WTC11 (cell line): Measurements from ENCODE around the gene G0S2.

Experiments used
- ESRRA ChIP-seq: sonication (generic); formaldehyde crosslinking; IDR thresholded peaks from 2 replicates; pipeline ENCODE4 v1.8.1; 2022; ENCODE audit warnings: mild to moderate bottlenecking, missing genetic modification reagents, borderline replicate concordance
- ETV6 ChIP-seq: sonication (generic); formaldehyde crosslinking; IDR thresholded peaks from 2 replicates; pipeline ENCODE4 v1.8.1; 2022; ENCODE audit warnings: mild to moderate bottlenecking, missing genetic modification reagents
- SP1 ChIP-seq: sonication (generic); formaldehyde crosslinking; conservative IDR thresholded peaks from 2 replicates; pipeline ENCODE4 v1.8.1; 2022; ENCODE audit warnings: missing genetic modification reagents
- TCF7 ChIP-seq: sonication (generic); formaldehyde crosslinking; IDR thresholded peaks from 2 replicates; pipeline ENCODE4 v1.8.0; 2022; ENCODE audit warnings: mild to moderate bottlenecking, low read depth, missing genetic modification reagents, moderate library complexity
- ZNF138 ChIP-seq: sonication (generic); formaldehyde crosslinking; conservative IDR thresholded peaks from 2 replicates; pipeline ENCODE4 v1.8.1; 2022; ENCODE audit warnings: mild to moderate bottlenecking, moderate library complexity, missing genetic modification reagents
- ZNF232 ChIP-seq: sonication (generic); formaldehyde crosslinking; IDR thresholded peaks from 2 replicates; pipeline ENCODE4 v1.8.0; 2022; ENCODE audit warnings: mild to moderate bottlenecking, missing genetic modification reagents
- TF ChIP-seq, protein P1 (sequence below): fragments of 200-600 bp; IDR thresholded peaks from 2 replicates; pipeline ENCODE4 v1.8.0; 2022; ENCODE audit warnings: antibody characterized with exemption
- TF ChIP-seq, protein P2 (sequence below): sonication (generic); formaldehyde crosslinking; IDR thresholded peaks from 2 replicates; pipeline ENCODE4 v1.8.1; 2022; ENCODE audit warnings: mild to moderate bottlenecking, missing genetic modification reagents, moderate library complexity, borderline replicate concordance
- TF ChIP-seq, protein P3 (sequence below): sonication (generic); formaldehyde crosslinking; conservative IDR thresholded peaks from 2 replicates; pipeline ENCODE4 v1.8.1; 2022; ENCODE audit warnings: mild to moderate bottlenecking, missing genetic modification reagents
- TF ChIP-seq, protein P4 (sequence below): sonication (generic); formaldehyde crosslinking; IDR thresholded peaks from 2 replicates; pipeline ENCODE4 v1.8.1; 2023; ENCODE audit warnings: mild to moderate bottlenecking, missing genetic modification reagents, moderate library complexity
- TF ChIP-seq, protein P5 (sequence below): fragments of 250-450 bp; sonication (Bioruptor Pico); IDR thresholded peaks from 2 replicates; pipeline ENCODE4 v1.9.0; 2021; ENCODE audit warnings: mild to moderate bottlenecking

DNA sequence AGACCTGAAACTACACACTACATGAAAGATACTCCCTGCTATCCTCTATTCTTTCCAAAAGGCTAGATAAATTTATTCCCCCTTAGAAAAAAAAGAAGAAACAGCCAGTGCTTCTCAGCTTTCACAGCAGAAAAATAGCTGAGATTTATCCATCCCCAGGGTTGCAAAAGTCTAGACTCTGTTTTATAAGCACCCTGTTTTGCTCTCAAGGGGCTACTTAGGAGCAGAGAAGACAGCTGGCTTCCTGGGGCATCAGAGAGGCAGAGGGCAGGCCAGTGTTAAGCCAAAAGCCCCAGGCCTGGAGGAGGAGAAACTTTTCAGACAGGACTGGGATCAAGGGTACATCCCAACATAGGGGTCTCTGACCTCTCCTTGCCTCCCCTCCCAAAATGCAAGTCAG, 26.9 kb upstream of the G0S2 start:
- TF ChIP-seq, protein P1, sequence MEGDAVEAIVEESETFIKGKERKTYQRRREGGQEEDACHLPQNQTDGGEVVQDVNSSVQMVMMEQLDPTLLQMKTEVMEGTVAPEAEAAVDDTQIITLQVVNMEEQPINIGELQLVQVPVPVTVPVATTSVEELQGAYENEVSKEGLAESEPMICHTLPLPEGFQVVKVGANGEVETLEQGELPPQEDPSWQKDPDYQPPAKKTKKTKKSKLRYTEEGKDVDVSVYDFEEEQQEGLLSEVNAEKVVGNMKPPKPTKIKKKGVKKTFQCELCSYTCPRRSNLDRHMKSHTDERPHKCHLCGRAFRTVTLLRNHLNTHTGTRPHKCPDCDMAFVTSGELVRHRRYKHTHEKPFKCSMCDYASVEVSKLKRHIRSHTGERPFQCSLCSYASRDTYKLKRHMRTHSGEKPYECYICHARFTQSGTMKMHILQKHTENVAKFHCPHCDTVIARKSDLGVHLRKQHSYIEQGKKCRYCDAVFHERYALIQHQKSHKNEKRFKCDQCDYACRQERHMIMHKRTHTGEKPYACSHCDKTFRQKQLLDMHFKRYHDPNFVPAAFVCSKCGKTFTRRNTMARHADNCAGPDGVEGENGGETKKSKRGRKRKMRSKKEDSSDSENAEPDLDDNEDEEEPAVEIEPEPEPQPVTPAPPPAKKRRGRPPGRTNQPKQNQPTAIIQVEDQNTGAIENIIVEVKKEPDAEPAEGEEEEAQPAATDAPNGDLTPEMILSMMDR = no peak
- TF ChIP-seq SP1 (CRISPR knock-in tag) = no peak
- TF ChIP-seq, protein P2, sequence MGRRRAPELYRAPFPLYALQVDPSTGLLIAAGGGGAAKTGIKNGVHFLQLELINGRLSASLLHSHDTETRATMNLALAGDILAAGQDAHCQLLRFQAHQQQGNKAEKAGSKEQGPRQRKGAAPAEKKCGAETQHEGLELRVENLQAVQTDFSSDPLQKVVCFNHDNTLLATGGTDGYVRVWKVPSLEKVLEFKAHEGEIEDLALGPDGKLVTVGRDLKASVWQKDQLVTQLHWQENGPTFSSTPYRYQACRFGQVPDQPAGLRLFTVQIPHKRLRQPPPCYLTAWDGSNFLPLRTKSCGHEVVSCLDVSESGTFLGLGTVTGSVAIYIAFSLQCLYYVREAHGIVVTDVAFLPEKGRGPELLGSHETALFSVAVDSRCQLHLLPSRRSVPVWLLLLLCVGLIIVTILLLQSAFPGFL (CRISPR knock-in tag) = no peak
- TF ChIP-seq, protein P3, sequence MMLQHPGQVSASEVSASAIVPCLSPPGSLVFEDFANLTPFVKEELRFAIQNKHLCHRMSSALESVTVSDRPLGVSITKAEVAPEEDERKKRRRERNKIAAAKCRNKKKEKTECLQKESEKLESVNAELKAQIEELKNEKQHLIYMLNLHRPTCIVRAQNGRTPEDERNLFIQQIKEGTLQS (CRISPR knock-in tag) = no peak
- TF ChIP-seq, protein P4, sequence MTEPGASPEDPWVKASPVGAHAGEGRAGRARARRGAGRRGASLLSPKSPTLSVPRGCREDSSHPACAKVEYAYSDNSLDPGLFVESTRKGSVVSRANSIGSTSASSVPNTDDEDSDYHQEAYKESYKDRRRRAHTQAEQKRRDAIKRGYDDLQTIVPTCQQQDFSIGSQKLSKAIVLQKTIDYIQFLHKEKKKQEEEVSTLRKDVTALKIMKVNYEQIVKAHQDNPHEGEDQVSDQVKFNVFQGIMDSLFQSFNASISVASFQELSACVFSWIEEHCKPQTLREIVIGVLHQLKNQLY (CRISPR knock-in tag) = no peak
- TF ChIP-seq TCF7 (CRISPR knock-in tag) = no peak
- TF ChIP-seq ZNF138 (CRISPR knock-in tag) = no peak
- TF ChIP-seq, protein P5, sequence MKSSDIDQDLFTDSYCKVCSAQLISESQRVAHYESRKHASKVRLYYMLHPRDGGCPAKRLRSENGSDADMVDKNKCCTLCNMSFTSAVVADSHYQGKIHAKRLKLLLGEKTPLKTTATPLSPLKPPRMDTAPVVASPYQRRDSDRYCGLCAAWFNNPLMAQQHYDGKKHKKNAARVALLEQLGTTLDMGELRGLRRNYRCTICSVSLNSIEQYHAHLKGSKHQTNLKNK (CRISPR knock-in tag) = no peak
- no peak for TF ChIP-seq ESRRA (CRISPR knock-in tag)
- TF ChIP-seq ETV6 (CRISPR knock-in tag) = no peak
- TF ChIP-seq ZNF232 (CRISPR knock-in tag) = no peak
